K562 (cell line): ENCODE measurements around the gene SPG21. TPM values are rescaled to one million over a fixed set of nuclear protein-coding genes. Genes with fewer than 3 reads are reported as not detected.

Experiments used
- ATAC-seq: fragments of 200-7000 bp; cut with Tn5 transposase; 3 replicates; pipeline ENCODE4 v1.9.1; 2020; ENCODE audit warnings: moderate library complexity
- BruUV-seq: library from RNA; stranded (reverse); fragments of 400-500 nt; replicated peaks from 2 replicates; lab custom pipeline; 2021; lab: Mats Ljungman, UMichigan
- CTCF ChIA-PET: fragments of 300-600 bp; formaldehyde crosslinking; extraction: SDS; loops from one replicate; lab custom pipeline; 2021; ENCODE audit warnings: low intra/inter-chr PET ratio; lab: Yijun Ruan, JAX
- POLR2A ChIA-PET: fragments of 300-600, 350-650 bp; sonication (Branson Sonifier 250); formaldehyde crosslinking; extraction: SDS; loops from one replicate; lab custom pipeline; 2021; ENCODE audit warnings: antibody characterized with exemption, inconsistent platforms; lab: Yijun Ruan, JAX
- DNase-seq, 4 experiments: peaks; one replicate each; pipeline versions ENCODE4 v3.0.0 to v3.0.0-alpha.2; 2011 to 2018; ENCODE audit warnings: low spot score in 3 of 4, mixed read lengths in 3 of 4; ENCODE audit errors: extremely low read depth in 1 of 4
- FAIRE-seq: peaks from 2 replicates; lab custom pipeline; 2011; peaks lifted over from hg19 to GRCh38; lab: Jason Lieb, UNC
- H2AFZ ChIP-seq: 2 replicates; pipeline ENCODE4 v1.6.0; 2011; ENCODE audit warnings: low read depth, low read length, control low read depth, inconsistent platforms
- H3K27ac ChIP-seq: fragments of 200-600 bp; 3 replicates; pipeline ENCODE4 v1.8.0; 2011; ENCODE audit warnings: low read depth, mild to moderate bottlenecking, control low read depth, inconsistent platforms, low read length, moderate library complexity, mixed read lengths; ENCODE audit errors: extremely low read depth
- H3K27me3 ChIP-seq, 2 experiments: fragments of 300-600 bp in 1 of 2; 2 replicates in 1 of 2; 3 replicates in 1 of 2; pipeline versions ENCODE4 v1.6.0 to v1.8.0; 2011; ENCODE audit warnings: inconsistent platforms in 2 of 2, low read length in 2 of 2, mild to moderate bottlenecking in 1 of 2, mixed read lengths in 1 of 2, moderate library complexity in 1 of 2; ENCODE audit not compliant: control insufficient read depth in 2 of 2, insufficient read depth in 2 of 2
- H3K36me3 ChIP-seq: fragments of 300-600 bp; 3 replicates; pipeline ENCODE4 v1.8.0; 2011; ENCODE audit warnings: mild to moderate bottlenecking, low read length, inconsistent platforms; ENCODE audit not compliant: control insufficient read depth, insufficient read depth
- H3K4me1 ChIP-seq, 2 experiments: fragments of 200-600 bp in 1 of 2; replicated peaks in 1 of 2; 2 replicates in 1 of 2; 3 replicates in 1 of 2; pipeline versions ENCODE4 v1.5.1 to v1.8.0; 2011; ENCODE audit warnings: inconsistent platforms in 2 of 2, low read length in 2 of 2, mild to moderate bottlenecking in 1 of 2, mixed read lengths in 1 of 2, moderate library complexity in 1 of 2; ENCODE audit not compliant: control insufficient read depth in 2 of 2, insufficient read depth in 2 of 2
- H3K4me2 ChIP-seq: 2 replicates; pipeline ENCODE4 v1.6.1; 2011; ENCODE audit warnings: low read length, control low read depth, inconsistent platforms, mixed read lengths; ENCODE audit not compliant: insufficient read depth
- H3K4me3 ChIP-seq: fragments of 200-600 bp; sonication (generic), shearing (Covaris generic); 2 replicates; pipeline ENCODE4 v1.5.1; 2016; ENCODE audit warnings: control low read depth, inconsistent platforms
- H3K79me2 ChIP-seq: fragments of 200-600 bp; 3 replicates; pipeline ENCODE4 v1.8.0; 2011; ENCODE audit warnings: low read length, inconsistent platforms; ENCODE audit not compliant: control insufficient read depth, insufficient read depth
- H3K9ac ChIP-seq, 2 experiments: 2 replicates each; pipeline versions ENCODE4 v1.6.0 to v1.6.1; 2011; ENCODE audit warnings: low read depth in 2 of 2, low read length in 2 of 2, control low read depth in 1 of 2, inconsistent platforms in 1 of 2, mild to moderate bottlenecking in 1 of 2, mixed read lengths in 1 of 2; ENCODE audit not compliant: insufficient read depth in 1 of 2
- H3K9me1 ChIP-seq: one replicate; pipeline ENCODE4 v1.6.0; 2011; ENCODE audit warnings: inconsistent platforms, mild to moderate bottlenecking, low read length, moderate library complexity; ENCODE audit not compliant: control insufficient read depth, insufficient read depth
- H3K9me3 ChIP-seq: replicated peaks from 2 replicates; pipeline ENCODE4 v1.5.1; 2011; ENCODE audit warnings: low read depth, low read length, inconsistent platforms; ENCODE audit not compliant: control insufficient read depth, insufficient read depth
- H4K20me1 ChIP-seq: replicated peaks from 2 replicates; pipeline ENCODE4 v1.6.1; 2011; ENCODE audit warnings: low read length, inconsistent platforms, mixed read lengths; ENCODE audit not compliant: control insufficient read depth, insufficient read depth
- ADNP ChIP-seq: fragments of 200-800 bp; sonication (Bioruptor generic); IDR thresholded peaks from 2 replicates; pipeline ENCODE4 v1.6.1; 2016; ENCODE audit warnings: missing genetic modification characterization, missing compliant biosample characterization
- BRCA1 ChIP-seq, 2 experiments: fragments of 450-650 bp in 1 of 2; sonication (generic) in 1 of 2; formaldehyde crosslinking in 1 of 2; IDR thresholded peaks; 2 replicates each; pipeline versions ENCODE4 v1.5.0 to v1.6.1; 2017 to 2020; ENCODE audit warnings: mild to moderate bottlenecking in 1 of 2, missing genetic modification reagents in 1 of 2
- CEBPG ChIP-seq, 3 experiments: fragments of 200-800 bp in 1 of 3; sonication (Bioruptor generic) in 1 of 3; sonication (generic) in 1 of 3; formaldehyde crosslinking in 1 of 3; IDR thresholded peaks in 2 of 3; conservative IDR thresholded peaks in 1 of 3; 2 replicates each; pipeline versions ENCODE4 v1.6.1 to v1.8.0; 2016 to 2022; ENCODE audit warnings: missing compliant biosample characterization in 2 of 3, missing genetic modification characterization in 2 of 3, mild to moderate bottlenecking in 1 of 3, missing genetic modification reagents in 1 of 3
- GTF2B ChIP-seq: IDR thresholded peaks from 2 replicates; pipeline ENCODE4 v1.6.1; 2011; ENCODE audit not compliant: insufficient read length; ENCODE audit errors: extremely low read depth
- MAZ ChIP-seq, 2 experiments: fragments of 450-650 bp in 1 of 2; sonication (generic) in 1 of 2; formaldehyde crosslinking; IDR thresholded peaks in 1 of 2; conservative IDR thresholded peaks in 1 of 2; 2 replicates each; pipeline versions ENCODE4 v1.4.0 to v1.5.0; 2020; ENCODE audit warnings: mild to moderate bottlenecking in 1 of 2, missing genetic modification reagents in 1 of 2
- TRIM24 ChIP-seq, 2 experiments: fragments of 450-650 bp; IDR thresholded peaks; 2 replicates each; pipeline ENCODE4 v1.6.1; 2016
- USF1 ChIP-seq: sonication (generic); formaldehyde crosslinking; IDR thresholded peaks from 2 replicates; pipeline ENCODE4 v1.9.0; 2022; ENCODE audit warnings: mild to moderate bottlenecking, missing genetic modification reagents
- ZNF431 ChIP-seq: sonication (generic); formaldehyde crosslinking; IDR thresholded peaks from 2 replicates; pipeline ENCODE4 v1.8.0; 2022; ENCODE audit warnings: mild to moderate bottlenecking, missing genetic modification reagents
- ZNF551 ChIP-seq: fragments of 250-450 bp; sonication (Bioruptor Pico); IDR thresholded peaks from 2 replicates; pipeline ENCODE4 v1.5.0; 2021; ENCODE audit warnings: mild to moderate bottlenecking, moderate library complexity
- ZNF592 ChIP-seq: fragments of 450-650 bp; IDR thresholded peaks from 2 replicates; pipeline ENCODE4 v1.6.1; 2017; ENCODE audit warnings: antibody characterized with exemption, mild to moderate bottlenecking
- ZNF764 ChIP-seq: fragments of 250-450 bp; sonication (Bioruptor Pico); IDR thresholded peaks from 2 replicates; pipeline ENCODE4 v1.4.0; 2020; ENCODE audit warnings: low read depth, mild to moderate bottlenecking, moderate library complexity
- WGBS: fragments of 100-300 bp; shearing (Covaris generic); methylation state at CpG from one replicate; pipeline ENCODE4 v1.1.6; 2016; ENCODE audit warnings: low coverage, mixed read lengths; ENCODE audit not compliant: insufficient coverage; ENCODE audit errors: missing lambda C conversion rate; 5-methylcytosine and 5-hydroxymethylcytosine counted together
- in situ Hi-C: fragments of 300-500 bp; cut with MboI; formaldehyde crosslinking; loops from 4 replicates; pipeline ENCODE4 v1.15.0; 2018; ENCODE audit warnings: inconsistent platforms, mixed read lengths
- intact Hi-C: fragments of 100-400 bp; cut with micrococcal nuclease; formaldehyde crosslinking; loops from 2 replicates; pipeline ENCODE4 v1.14.2; 2022
- polyA plus RNA-seq, 8 experiments: library from polyadenylated mRNA; depleted of rRNA in 4 of 8; stranded (reverse) in 5 of 8; unstranded in 3 of 8; fragments of >200 nt; fragmentation: Nextera tagmentation in 2 of 8; fragmentation: Illumina TruSeq in 1 of 8; extraction: Ambion mirVana in 2 of 8; extraction: Trizol in 1 of 8; gene quantifications; 2 replicates each; pipeline versions ENCODE4 v1.2.1 to v1.2.3, GENCODE V29; 2011 to 2014; ENCODE audit warnings: inconsistent platforms in 1 of 8, missing spikeins in 1 of 8
- total RNA-seq, 7 experiments: library from RNA; depleted of rRNA in 6 of 7; stranded (reverse); fragments of >200 nt in 6 of 7; fragmentation: Illumina TruSeq in 2 of 7; extraction: Trizol in 2 of 7; gene quantifications; 2 replicates each; pipeline versions ENCODE4 v1.2.1 to v1.2.3, GENCODE V29; 2011 to 2021; ENCODE audit warnings: low replicate concordance in 1 of 7
- TF ChIP-seq, protein P1 (sequence below): fragments of 250-450 bp; sonication (Bioruptor Pico); IDR thresholded peaks from 2 replicates; pipeline ENCODE4 v1.8.0; 2021; ENCODE audit warnings: borderline replicate concordance, mild to moderate bottlenecking, moderate library complexity; ENCODE audit not compliant: poor library complexity, severe bottlenecking

The SPG21 gene
- total and polyA plus RNA-seq, 9 of the 15 experiments (the other 6 are each of a cell fraction or from before 2014, with no cell fraction given): 22.8 to 98.8 (median 65.1) TPM

- no TSS peak for BruUV-seq
- H3K4me3 ChIP-seq: no peak overlapping the region
- 49% methylated on average over 11 of the region's 11 CpGs for WGBS
- no peak overlapping the region for H2AFZ ChIP-seq
- peaks cover 0 to 3% of the 10 kb centered on the region in 2 experiments; a peak in 2 of 5 replicates for H3K4me1 ChIP-seq
- no peak overlapping the region for H3K27ac ChIP-seq
- H3K27me3 ChIP-seq: peaks cover 0 to 9% of the 10 kb centered on the region in 2 experiments; a peak in 1 of 5 replicates
- FAIRE-seq (no peak), DNase-seq (no peak), ATAC-seq (no peak)
- H3K9me1 ChIP-seq: no peaks in the 10 kb centered on the region
- no peaks in the 10 kb centered on the region for H3K9me3 ChIP-seq
- H3K4me2 ChIP-seq: no peak overlapping the region
- H4K20me1 ChIP-seq: no peaks in the 10 kb centered on the region
- H3K36me3 ChIP-seq: no peaks in the 10 kb centered on the region
- POLR2A ChIA-PET: interaction anchor here (1.4 kb wide), 1 partner anchor 270 kb away, joined by 9 read pairs; the partner anchor contains the start of gene RNU5B-1
- CTCF ChIA-PET: interaction anchor here (2.9 kb wide), 1 partner anchor 51 kb away, joined by 17 read pairs; no protein-coding TSS in a partner anchor
- intact Hi-C loops (loop anchor here (5.0 to 10.0 kb wide), 4 partner anchors 53 to 350 kb away; no protein-coding TSS in a partner anchor), in situ Hi-C loops (loop anchor here (10.0 kb wide), 1 partner anchor 300 kb away; no protein-coding TSS in a partner anchor)
- no peaks in the 10 kb centered on the region for H3K79me2 ChIP-seq
- H3K9ac ChIP-seq: no peak overlapping the region
- TF ChIP-seq TRIM24 (IDR thresholded peaks at IDR 0.05) (no peak), GTF2B (no peak), USF1 (no peak), MAZ (CRISPR knock-in tag; conservative IDR thresholded peaks at IDR 0.05 in 1 of 2, IDR thresholded peaks at IDR 0.05 in 1 of 2) (no peak), BRCA1 (IDR thresholded peaks at IDR 0.05) (no peak), BRCA1 (CRISPR knock-in tag; IDR thresholded peaks at IDR 0.05) (no peak), ADNP (no peak), CEBPG (CRISPR knock-in tag; IDR thresholded peaks at IDR 0.05) (no peak), CEBPG (tag; conservative IDR thresholded peaks at IDR 0.05 in 1 of 2, IDR thresholded peaks at IDR 0.05 in 1 of 2) (no peak), ZNF551 (CRISPR knock-in tag) (no peak), ZNF764 (CRISPR knock-in tag) (no peak), ZNF592 (no peak), ZNF431 (no peak)
- TF ChIP-seq, protein P1, sequence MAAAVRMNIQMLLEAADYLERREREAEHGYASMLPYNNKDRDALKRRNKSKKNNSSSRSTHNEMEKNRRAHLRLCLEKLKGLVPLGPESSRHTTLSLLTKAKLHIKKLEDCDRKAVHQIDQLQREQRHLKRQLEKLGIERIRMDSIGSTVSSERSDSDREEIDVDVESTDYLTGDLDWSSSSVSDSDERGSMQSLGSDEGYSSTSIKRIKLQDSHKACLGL (CRISPR knock-in tag): no peak
These were observed 45.0 kb upstream of the SPG21 start for GRCh38 chr15:65034719-65035118.
